NCI-H748 (cell line): ENCODE measurements around the gene ATF5.

Experiments
- DNase-seq: peaks from one replicate; lab custom pipeline; 2025; ENCODE audit not compliant: unreplicated experiment; lab: John Stamatoyannopoulos, UW

ATF5 gene

GRCh38 chr19:49972841-49973240 is 43.8 kb downstream of the ATF5 start:
- no peak for DNase-seq

- no peak for DNase-seq
These were observed 45.0 kb downstream of the ATF5 start for GRCh38 chr19:49973987-49974386.

- no peak for DNase-seq
These were observed 46.0 kb downstream of the ATF5 start for GRCh38 chr19:49975051-49975450.

- DNase-seq = no peak
These were observed 47.5 kb downstream of the ATF5 start for GRCh38 chr19:49976496-49976895.

GRCh38 chr19:49977076-49977475 is 48.1 kb downstream of the ATF5 start:
- DNase-seq = no peak

GRCh38 chr19:49977881-49978280 is 48.9 kb downstream of the ATF5 start:
- DNase-seq = no peak

- DNase-seq = no peak
These were observed 49.3 kb downstream of the ATF5 start for GRCh38 chr19:49978324-49978723.

GRCh38 chr19:49981603-49982593 is 52.9 kb downstream of the ATF5 start:
- no peak for DNase-seq
